Measurements from ENCODE around the gene GRK3. TPM values are rescaled to one million over a fixed set of nuclear protein-coding genes. Genes with fewer than 3 reads are reported as not detected.

GRK3 gene
- total and polyA plus RNA-seq, 2 of the 4 experiments (the other 2 are of a cell fraction): 0.58 to 1.6 TPM

GRCh38 chr22:25741692-25742626 lies 177.5 kb downstream of the GRK3 start, which contains the start of gene MYO18B (continued):
- TF ChIP-seq NFE2L2 (IDR thresholded peaks at IDR 0.05; ENCODE audit: low read depth, low read length): no peak

DNA sequence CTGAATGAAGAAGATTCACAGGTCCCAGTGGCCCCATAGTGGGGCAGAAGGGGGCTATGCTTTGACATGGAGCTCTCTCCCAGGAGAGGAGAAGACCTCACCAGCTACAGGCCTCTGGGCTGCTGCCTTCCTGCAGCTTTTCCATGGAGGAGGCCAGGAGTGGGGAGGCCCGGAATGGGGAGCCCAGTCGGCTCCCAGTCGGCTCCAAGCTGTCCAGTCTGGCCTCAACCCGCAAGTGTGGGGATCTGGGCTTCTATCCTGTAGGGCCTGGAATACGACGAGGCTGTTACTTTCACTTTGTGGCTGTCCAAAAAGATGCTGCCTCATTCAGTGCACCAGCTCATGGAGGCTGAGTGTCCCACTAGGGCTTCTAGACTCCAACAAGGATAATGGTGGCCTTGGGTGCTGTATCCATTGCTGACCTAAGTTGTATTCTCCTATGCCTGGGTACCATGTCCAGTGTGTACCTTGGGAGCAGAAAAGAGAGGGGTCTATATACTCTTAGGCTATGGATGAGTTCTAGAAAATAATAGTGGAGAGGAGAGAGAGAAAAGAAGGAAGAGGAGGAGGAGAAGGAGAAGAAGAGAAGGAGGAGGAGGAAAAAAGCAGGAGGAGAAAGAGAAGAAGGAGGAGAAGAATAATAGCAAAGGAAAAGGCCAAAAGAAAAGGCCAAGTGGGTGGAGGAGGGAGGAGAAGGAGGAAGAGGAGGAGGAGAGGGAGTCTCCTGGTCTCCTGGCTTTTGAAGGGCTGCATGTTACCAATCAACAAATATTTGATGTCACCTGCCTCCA lies 178.6 kb downstream of the GRK3 start:
- intact Hi-C loops (cut with micrococcal nuclease) (no loop called here), in situ Hi-C loops (cut with MboI; ENCODE audit: low sequenced_read_pairs) (no loop called here), dilution Hi-C loops (cut with HindIII; ENCODE audit: low sequenced_read_pairs, unreplicated experiment) (no loop called here)
- ChIA-PET POLR2A (ENCODE audit: unreplicated experiment) (no interaction called here), CTCF (no interaction called here)
- Histone ChIP-seq H2BK5ac (ENCODE audit: low read depth, low read length, poor library complexity, severe bottlenecking) (no peak overlapping the region), H3K23ac (ENCODE audit: low read depth, low read length) (no peak overlapping the region), H3K4me1 (ENCODE audit: control insufficient read depth, insufficient read depth, low read length) (peaks cover 4% of the 10 kb centered on the region), H2AK9ac (replicated peaks; ENCODE audit: low read depth, low read length, poor library complexity) (no peak overlapping the region), H2AK5ac (ENCODE audit: low read depth, low read length) (no peak overlapping the region), H3K4me2 (ENCODE audit: low read depth, low read length) (no peak overlapping the region), H3K27ac (ENCODE audit: insufficient read depth, low read length) (no peak overlapping the region), H3K36me3 (ENCODE audit: control insufficient read depth, insufficient read depth, low read length) (no peaks in the 10 kb centered on the region), H3K9me1 (ENCODE audit: insufficient read depth, low read length) (no peaks in the 10 kb centered on the region; the same call in 1 of the 2 replicates), H2BK15ac (ENCODE audit: low read depth, low read length) (no peak overlapping the region), H3K18ac (ENCODE audit: low read depth, low read length) (no peak overlapping the region), H3K4ac (ENCODE audit: low read depth, low read length) (no peak overlapping the region), H3K27me3 (ENCODE audit: control insufficient read depth, insufficient read depth, low read length) (no peaks in the 10 kb centered on the region), H2BK120ac (ENCODE audit: low read depth, low read length) (no peak overlapping the region), H4K5ac (ENCODE audit: low read depth, low read length) (no peak overlapping the region), H3K4me3 (ENCODE audit: insufficient read depth, low read depth, low read length) (no peak overlapping the region), H4K91ac (ENCODE audit: insufficient read depth, low read depth, low read length) (no peak overlapping the region), H3K9ac (ENCODE audit: low read depth, low read length) (no peak overlapping the region), H3K56ac (ENCODE audit: extremely low read depth, insufficient read depth, low read length) (no peak overlapping the region), H3K9me3 (ENCODE audit: control insufficient read depth, insufficient read depth, low read length) (no peaks in the 10 kb centered on the region), H2BK20ac (ENCODE audit: low read depth, low read length) (no peak overlapping the region), H4K8ac (ENCODE audit: low read depth in 2 of 2, low read length in 2 of 2) (no peak overlapping the region), H4K20me1 (ENCODE audit: insufficient read depth, low read length) (no peaks in the 10 kb centered on the region), H3K79me1 (ENCODE audit: low read depth in 1 of 2, low read length in 2 of 2) (no peaks in the 10 kb centered on the region), H2AFZ (replicated peaks; ENCODE audit: low read length, poor library complexity) (no peak overlapping the region), H3K14ac (replicated peaks; ENCODE audit: low read depth, low read length) (no peak overlapping the region)
- no CpG with 5 or more reads among the region's 6 CpGs for WGBS, 2 experiments (ENCODE audit: extremely low coverage in 2 of 2, insufficient read length in 1 of 2)
- DNase-seq: no peak
- ATAC-seq (ENCODE audit: low read depth): no peak
- no TSS peak for BruUV-seq (replicated peaks)
- TF ChIP-seq CEBPB (IDR thresholded peaks at IDR 0.05; ENCODE audit: low read depth, low read length) (no peak), FOS (IDR thresholded peaks at IDR 0.05; ENCODE audit: low read depth, low read length) (no peak), RFX5 (IDR thresholded peaks at IDR 0.05; ENCODE audit: low read depth, low read length) (no peak), MXI1 (IDR thresholded peaks at IDR 0.05; ENCODE audit: borderline replicate concordance, low read depth, low read length) (no peak), NFE2L2 (IDR thresholded peaks at IDR 0.05; ENCODE audit: low read depth, low read length) (no peak), CHD1 (IDR thresholded peaks at IDR 0.05; ENCODE audit: low read depth, low read length) (no peak), CTCF (conservative IDR thresholded peaks at IDR 0.05; ENCODE audit: low read depth, low read length) (no peak), MAFK (IDR thresholded peaks at IDR 0.05; ENCODE audit: low read depth, low read length) (no peak), RCOR1 (IDR thresholded peaks at IDR 0.05; ENCODE audit: insufficient replicate concordance, low read length) (no peak), SMC3 (IDR thresholded peaks at IDR 0.05; ENCODE audit: low read depth, low read length) (no peak)
- TF ChIP-seq, protein P1, sequence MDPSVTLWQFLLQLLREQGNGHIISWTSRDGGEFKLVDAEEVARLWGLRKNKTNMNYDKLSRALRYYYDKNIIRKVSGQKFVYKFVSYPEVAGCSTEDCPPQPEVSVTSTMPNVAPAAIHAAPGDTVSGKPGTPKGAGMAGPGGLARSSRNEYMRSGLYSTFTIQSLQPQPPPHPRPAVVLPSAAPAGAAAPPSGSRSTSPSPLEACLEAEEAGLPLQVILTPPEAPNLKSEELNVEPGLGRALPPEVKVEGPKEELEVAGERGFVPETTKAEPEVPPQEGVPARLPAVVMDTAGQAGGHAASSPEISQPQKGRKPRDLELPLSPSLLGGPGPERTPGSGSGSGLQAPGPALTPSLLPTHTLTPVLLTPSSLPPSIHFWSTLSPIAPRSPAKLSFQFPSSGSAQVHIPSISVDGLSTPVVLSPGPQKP (IDR thresholded peaks at IDR 0.05; ENCODE audit: borderline replicate concordance, low read depth, low read length): no peak

All from IMR-90 (cell line).